Esophagus muscularis mucosa (tissue), 4 donors: Measurements from ENCODE around the gene NRARP. TPM values are rescaled to one million over a fixed set of nuclear protein-coding genes. Genes with fewer than 3 reads are reported as not detected.

ENCODE experiments used
- DNase-seq: peaks from one replicate; pipeline ENCODE4 v3.0.0-alpha.2; 2017; ENCODE audit errors: extremely low spot score
- H3K27ac ChIP-seq, 4 donors: fragments of 200-600 bp; sonication (generic); replicated peaks in 1 of 4; 1 replicate in 3 of 4; 2 replicates in 1 of 4; pipeline ENCODE4 v1.5.1; 2016 to 2019; ENCODE audit warnings: mild to moderate bottlenecking in 1 of 4
- H3K27me3 ChIP-seq, 4 donors: fragments of 200-600 bp; sonication (generic); one replicate each; pipeline versions ENCODE4 v1.5.1 to v1.6.0; 2016 to 2019
- H3K36me3 ChIP-seq, 4 donors: fragments of 200-600 bp; sonication (generic); one replicate each; pipeline ENCODE4 v1.5.1; 2016 to 2019
- H3K4me1 ChIP-seq, 4 donors: fragments of 200-600 bp; sonication (generic); one replicate each; pipeline ENCODE4 v1.5.1; 2016 to 2019
- H3K4me3 ChIP-seq, 4 donors: fragments of 200-600 bp; sonication (generic); 1 replicate in 2 of 4; 2 replicates in 2 of 4; pipeline ENCODE4 v1.5.1; 2016 to 2019; ENCODE audit warnings: mild to moderate bottlenecking in 4 of 4, moderate library complexity in 1 of 4
- H3K9me3 ChIP-seq, 4 donors: fragments of 200-600 bp; sonication (generic); 1 replicate in 3 of 4; 2 replicates in 1 of 4; pipeline ENCODE4 v1.5.1; 2016 to 2019
- EP300 ChIP-seq: sonication (generic); formaldehyde crosslinking; IDR thresholded peaks from one replicate; pipeline ENCODE4 v1.6.1; 2017; ENCODE audit warnings: antibody characterized with exemption
- POLR2A ChIP-seq: fragments of 450-650 bp; IDR thresholded peaks from one replicate; pipeline ENCODE4 v1.6.1; 2017; ENCODE audit warnings: antibody characterized with exemption, moderate library complexity, mild to moderate bottlenecking, low read depth
- POLR2AphosphoS5 ChIP-seq, 2 donors: sonication (generic); formaldehyde crosslinking; IDR thresholded peaks; one replicate each; pipeline ENCODE4 v1.6.1; 2017; ENCODE audit warnings: antibody characterized with exemption in 2 of 2
- WGBS: methylation state at CpG from one replicate; pipeline ENCODE4 v1.1.5; 2018; 5-methylcytosine and 5-hydroxymethylcytosine counted together
- intact Hi-C: fragments of 100-400 bp; cut with DNase I; formaldehyde crosslinking; loops from one replicate; pipeline ENCODE4 v1.15.1; 2023
- total RNA-seq, 4 donors: library from RNA; depleted of rRNA; stranded (reverse); fragments of >200 nt; gene quantifications; one replicate each; pipeline versions ENCODE4 v1.1.0 to v1.2.1, GENCODE V29; 2016
- TF ChIP-seq, protein P1 (sequence below), 3 experiments: fragments of 200-600 bp in 2 of 3; fragments of 450-650 bp in 1 of 3; sonication (generic) in 2 of 3; IDR thresholded peaks; one replicate each; pipeline ENCODE4 v1.5.1; 2017 to 2019; ENCODE audit warnings: antibody characterized with exemption in 3 of 3, mild to moderate bottlenecking in 2 of 3, moderate library complexity in 1 of 3

The NRARP gene
- total RNA-seq, 4 donors from 2014 or later: 2.9 to 10.3 (median 7.2) TPM

DNA sequence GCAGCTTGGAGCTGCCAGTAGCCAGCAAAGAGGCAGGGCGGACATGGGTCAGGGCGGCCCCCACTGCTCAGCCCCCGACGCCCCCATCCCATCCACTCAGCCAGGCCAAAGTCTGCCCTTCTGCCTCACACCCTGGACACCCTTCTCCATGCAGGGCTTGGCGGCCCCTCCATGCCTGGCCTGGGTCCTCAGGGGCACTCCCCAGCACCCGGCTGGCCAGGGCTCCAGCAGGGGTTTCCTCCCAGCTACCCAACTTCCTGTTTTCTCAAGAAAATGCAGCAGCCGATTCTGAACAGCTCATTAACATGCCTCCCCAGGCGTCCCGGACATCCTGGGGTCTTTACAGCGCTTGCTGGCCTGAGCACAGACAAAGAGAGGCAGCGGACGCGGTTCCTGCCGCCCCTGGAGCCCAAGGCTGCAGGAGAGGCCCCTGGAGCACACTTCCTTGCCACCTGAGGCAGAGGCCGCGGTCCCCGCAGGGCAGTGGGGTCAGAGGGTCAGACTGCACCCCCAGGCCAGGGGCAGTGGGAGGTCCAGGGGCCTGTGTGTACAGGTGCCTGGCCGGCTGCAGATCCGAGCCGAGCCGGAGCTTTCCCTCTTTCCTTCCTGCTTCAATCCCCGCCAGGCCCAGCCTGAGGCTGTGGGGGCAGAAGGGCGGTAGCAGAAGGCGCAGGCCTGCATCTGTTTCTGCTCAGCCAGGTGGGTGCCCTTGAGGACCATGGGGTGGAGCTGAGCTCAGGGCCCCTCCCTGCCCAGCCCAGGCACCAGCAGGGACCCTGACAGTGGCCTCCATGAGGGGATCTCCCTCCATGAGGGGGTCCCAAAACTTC, 18.7 kb upstream of the NRARP start:
- Histone ChIP-seq H3K36me3 (peaks cover 0 to 6% (median 0%) of the 10 kb centered on the region in 4 donors), H3K4me3 (no peak overlapping the region), H3K9me3 (no peaks in the 10 kb centered on the region), H3K4me1 (peaks cover 31 to 51% (median 45%) of the 10 kb centered on the region in 4 donors), H3K27ac (peak overlapping the region in 1 of 4 donors; percentile 18), H3K27me3 (peaks cover 8 to 23% (median 15%) of the 10 kb centered on the region in 4 donors)
- WGBS: 60% methylated on average over 11 of the region's 24 CpGs
- intact Hi-C loops: no loop called here
- TF ChIP-seq, protein P1, sequence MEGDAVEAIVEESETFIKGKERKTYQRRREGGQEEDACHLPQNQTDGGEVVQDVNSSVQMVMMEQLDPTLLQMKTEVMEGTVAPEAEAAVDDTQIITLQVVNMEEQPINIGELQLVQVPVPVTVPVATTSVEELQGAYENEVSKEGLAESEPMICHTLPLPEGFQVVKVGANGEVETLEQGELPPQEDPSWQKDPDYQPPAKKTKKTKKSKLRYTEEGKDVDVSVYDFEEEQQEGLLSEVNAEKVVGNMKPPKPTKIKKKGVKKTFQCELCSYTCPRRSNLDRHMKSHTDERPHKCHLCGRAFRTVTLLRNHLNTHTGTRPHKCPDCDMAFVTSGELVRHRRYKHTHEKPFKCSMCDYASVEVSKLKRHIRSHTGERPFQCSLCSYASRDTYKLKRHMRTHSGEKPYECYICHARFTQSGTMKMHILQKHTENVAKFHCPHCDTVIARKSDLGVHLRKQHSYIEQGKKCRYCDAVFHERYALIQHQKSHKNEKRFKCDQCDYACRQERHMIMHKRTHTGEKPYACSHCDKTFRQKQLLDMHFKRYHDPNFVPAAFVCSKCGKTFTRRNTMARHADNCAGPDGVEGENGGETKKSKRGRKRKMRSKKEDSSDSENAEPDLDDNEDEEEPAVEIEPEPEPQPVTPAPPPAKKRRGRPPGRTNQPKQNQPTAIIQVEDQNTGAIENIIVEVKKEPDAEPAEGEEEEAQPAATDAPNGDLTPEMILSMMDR (IDR thresholded peaks at IDR 0.05): no peak
- TF ChIP-seq POLR2A: no peak
- no peak for DNase-seq

DNA sequence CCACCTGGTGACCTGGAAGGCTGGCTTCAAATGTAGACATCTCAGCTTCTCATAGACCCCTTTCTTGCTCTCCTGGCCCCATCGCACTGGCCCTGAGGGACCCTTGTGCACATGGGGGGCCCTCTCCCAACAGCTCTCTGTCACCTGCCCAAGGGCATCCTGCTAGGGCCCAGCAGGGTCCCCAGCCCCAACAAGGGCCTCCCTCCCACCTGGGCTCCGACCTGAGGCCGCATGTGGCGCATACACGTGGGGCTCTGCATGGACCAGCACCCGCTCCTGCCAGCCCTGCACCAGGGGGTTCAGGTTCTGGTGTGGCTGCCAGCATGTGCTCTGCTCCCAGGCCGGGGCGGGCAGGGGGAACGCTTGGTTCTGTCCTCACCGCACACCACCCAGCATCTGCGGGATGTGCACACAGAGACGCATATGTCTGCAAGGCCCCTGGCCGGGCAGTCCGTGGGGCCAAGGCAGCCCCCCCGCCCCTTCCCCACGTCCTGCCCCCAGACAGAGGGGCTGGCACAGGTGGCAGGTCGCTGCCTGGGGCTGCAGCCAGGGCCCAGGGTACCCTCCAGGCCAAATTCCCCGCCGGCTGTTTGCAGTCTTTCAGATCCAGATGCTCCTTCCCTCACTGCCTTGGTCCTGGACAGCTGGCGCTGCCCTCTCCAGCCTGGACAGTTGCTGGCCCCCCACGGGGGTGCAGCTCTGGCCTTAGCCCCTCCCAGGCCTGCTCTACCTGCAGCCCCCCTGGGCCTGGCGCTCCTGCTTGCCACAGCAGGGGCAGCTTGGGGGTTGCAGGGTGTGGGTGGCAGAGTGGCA, 17.9 kb upstream of the NRARP start:
- Histone ChIP-seq H3K36me3 (peaks cover 0 to 6% (median 0%) of the 10 kb centered on the region in 4 donors), H3K4me1 (peaks cover 39 to 59% (median 51%) of the 10 kb centered on the region in 4 donors), H3K4me3 (no peak overlapping the region), H3K9me3 (no peaks in the 10 kb centered on the region), H3K27me3 (peaks cover 8 to 31% (median 20%) of the 10 kb centered on the region in 4 donors), H3K27ac (no peak overlapping the region)
- intact Hi-C loops: no loop called here
- 94% methylated on average over 12 of the region's 22 CpGs for WGBS
- TF ChIP-seq POLR2A: no peak
- TF ChIP-seq EP300: no peak
- no peak for TF ChIP-seq POLR2AphosphoS5 (IDR thresholded peaks at IDR 0.05)
- TF ChIP-seq, protein P1 (IDR thresholded peaks at IDR 0.05): no peak
- no peak for DNase-seq

DNA sequence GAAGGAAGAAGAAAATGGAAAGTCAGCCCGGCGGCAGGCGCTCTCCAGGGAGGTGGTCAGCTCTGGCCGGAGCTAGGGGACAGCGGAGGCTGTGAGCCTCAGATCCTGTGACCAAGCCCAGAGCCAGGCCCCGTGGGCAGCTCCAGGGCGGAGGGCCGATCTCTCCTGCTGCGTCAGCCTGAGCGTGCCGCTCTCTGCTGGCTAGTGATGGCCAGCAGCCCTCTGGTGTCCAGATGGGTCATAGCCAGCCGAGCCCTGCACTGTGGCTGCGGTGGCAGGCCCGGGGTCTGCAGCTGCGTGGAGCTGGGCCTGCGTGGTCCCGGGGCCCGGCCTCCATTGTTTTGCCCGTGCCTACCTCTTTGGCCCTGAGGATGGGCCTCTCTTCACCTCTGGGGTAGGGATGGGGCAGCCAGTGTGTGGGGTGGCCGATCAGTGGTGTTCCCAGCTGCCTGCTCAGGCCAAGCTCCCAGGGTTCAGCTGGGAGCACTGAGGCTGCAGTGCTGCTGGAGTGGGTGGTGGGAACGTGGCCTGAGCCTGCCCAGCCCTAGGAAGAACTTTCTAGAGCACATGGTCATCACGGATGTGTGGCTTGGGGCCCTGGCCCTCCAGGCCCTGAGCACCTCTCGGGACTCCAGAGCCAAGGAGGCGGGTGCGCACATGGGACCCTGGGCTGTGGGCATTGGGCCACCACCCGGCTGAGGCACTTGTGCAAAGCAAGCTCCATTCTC, 17.1 kb upstream of the NRARP start:
- TF ChIP-seq POLR2AphosphoS5 (IDR thresholded peaks at IDR 0.05) (peak; percentile 15 to 43), POLR2A (no peak), EP300 (no peak)
- TF ChIP-seq, protein P1 (IDR thresholded peaks at IDR 0.05): peak; percentile 22 to 41 (median 25)
- peaks cover 8 to 37% (median 20%) of the 10 kb centered on the region in 4 donors for H3K27me3 ChIP-seq
- H3K4me3 ChIP-seq: no peak overlapping the region
- peaks cover 43 to 59% (median 53%) of the 10 kb centered on the region in 4 donors for H3K4me1 ChIP-seq
- no peak for DNase-seq
- H3K9me3 ChIP-seq: no peaks in the 10 kb centered on the region
- peaks cover 0 to 6% (median 0%) of the 10 kb centered on the region in 4 donors for H3K36me3 ChIP-seq
- WGBS: 83% methylated on average over 16 of the region's 26 CpGs
- H3K27ac ChIP-seq: peak overlapping the region; percentile 48 to 57 (median 52)
- intact Hi-C loops: no loop called here

DNA sequence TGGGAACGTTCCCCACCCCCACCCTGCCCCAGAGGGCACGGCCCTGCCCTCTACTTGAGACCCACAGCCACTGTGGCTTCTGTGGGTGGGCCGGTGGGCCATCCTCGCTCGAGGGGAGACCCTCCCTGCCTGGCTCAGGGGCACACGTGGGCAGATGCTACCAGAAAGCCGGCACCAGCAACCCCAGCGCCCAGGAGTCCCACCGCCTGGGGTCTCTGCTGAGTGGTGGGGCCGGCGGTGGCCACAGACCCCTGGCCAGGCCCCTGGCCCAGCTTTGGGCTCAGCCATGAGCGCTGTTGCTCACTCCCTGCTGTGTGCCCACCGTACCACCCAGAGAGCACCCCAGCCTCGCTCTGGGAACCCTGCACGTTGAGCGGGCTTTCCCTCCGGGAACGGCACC, 16.5 kb upstream of the NRARP start:
- Histone ChIP-seq H3K36me3 (peaks cover 0 to 6% (median 0%) of the 10 kb centered on the region in 4 donors), H3K4me1 (peaks cover 43 to 59% (median 53%) of the 10 kb centered on the region in 4 donors), H3K27me3 (peaks cover 8 to 37% (median 20%) of the 10 kb centered on the region in 4 donors), H3K4me3 (no peak overlapping the region), H3K27ac (peak overlapping the region; percentile 48 to 57 (median 52)), H3K9me3 (no peaks in the 10 kb centered on the region)
- WGBS: 83% methylated on average over 10 of the region's 18 CpGs
- no peak for DNase-seq
- TF ChIP-seq POLR2A: no peak
- TF ChIP-seq EP300: no peak
- TF ChIP-seq POLR2AphosphoS5 (IDR thresholded peaks at IDR 0.05): no peak
- TF ChIP-seq, protein P1 (IDR thresholded peaks at IDR 0.05): no peak
- intact Hi-C loops: no loop called here
